IMR-90 (cell line): Measurements from ENCODE around the gene DIP2C. TPM values are rescaled to one million over a fixed set of nuclear protein-coding genes. Genes with fewer than 3 reads are reported as not detected.

Source experiments
- ATAC-seq: fragments of 200-7000 bp; cut with Tn5 transposase; 2 replicates; pipeline ENCODE4 v1.9.1; 2020; ENCODE audit warnings: low read depth, mild to moderate bottlenecking, moderate library complexity
- BruUV-seq: library from RNA; stranded (reverse); fragments of 400-500 nt; replicated peaks from 2 replicates; lab custom pipeline; 2021; lab: Mats Ljungman, UMichigan
- CTCF ChIA-PET: fragments of 300-600 bp; formaldehyde crosslinking; extraction: SDS; loops from one replicate; lab custom pipeline; 2021; ENCODE audit warnings: antibody characterized with exemption; lab: Yijun Ruan, JAX
- POLR2A ChIA-PET: fragments of 300-600 bp; sonication (Branson Sonifier 250); formaldehyde crosslinking; loops from one replicate; lab custom pipeline; 2022; ENCODE audit warnings: antibody characterized with exemption; ENCODE audit not compliant: unreplicated experiment; lab: Charles Lee
- DNase-seq: peaks from one replicate; pipeline ENCODE4 v3.0.0; 2013
- H2AFZ ChIP-seq: replicated peaks from 2 replicates; pipeline ENCODE3; 2013; ENCODE audit warnings: low read length, mild to moderate bottlenecking; ENCODE audit not compliant: poor library complexity
- H2AK5ac ChIP-seq: 2 replicates; pipeline ENCODE4 v1.6.1; 2013; ENCODE audit warnings: low read depth, low read length, inconsistent platforms
- H2AK9ac ChIP-seq: replicated peaks from 2 replicates; pipeline ENCODE3; 2013; ENCODE audit warnings: mild to moderate bottlenecking, low read depth, low read length, moderate library complexity; ENCODE audit not compliant: poor library complexity
- H2BK120ac ChIP-seq: 2 replicates; pipeline ENCODE4 v1.6.1; 2013; ENCODE audit warnings: low read depth, low read length, inconsistent platforms
- H2BK15ac ChIP-seq: 3 replicates; pipeline ENCODE4 v1.6.1; 2013; ENCODE audit warnings: low read depth, low read length, inconsistent platforms
- H2BK20ac ChIP-seq: 2 replicates; pipeline ENCODE4 v1.6.1; 2013; ENCODE audit warnings: low read depth, mild to moderate bottlenecking, inconsistent platforms, low read length, moderate library complexity
- H2BK5ac ChIP-seq: 2 replicates; pipeline ENCODE4 v1.6.1; 2013; ENCODE audit warnings: mild to moderate bottlenecking, low read depth, low read length, inconsistent platforms; ENCODE audit not compliant: poor library complexity, severe bottlenecking
- H3K14ac ChIP-seq: replicated peaks from 2 replicates; pipeline ENCODE4 v1.6.1; 2013; ENCODE audit warnings: low read depth, low read length, inconsistent platforms
- H3K18ac ChIP-seq: 2 replicates; pipeline ENCODE4 v1.6.1; 2013; ENCODE audit warnings: low read depth, low read length, control low read depth
- H3K23ac ChIP-seq: 2 replicates; pipeline ENCODE4 v1.6.1; 2013; ENCODE audit warnings: low read depth, low read length, inconsistent platforms
- H3K27ac ChIP-seq: 2 replicates; pipeline ENCODE4 v1.5.1; 2013; ENCODE audit warnings: mild to moderate bottlenecking, control low read depth, low read length; ENCODE audit not compliant: insufficient read depth
- H3K27me3 ChIP-seq: 2 replicates; pipeline ENCODE4 v1.6.1; 2013; ENCODE audit warnings: low read length; ENCODE audit not compliant: control insufficient read depth, insufficient read depth
- H3K36me3 ChIP-seq: 2 replicates; pipeline ENCODE4 v1.6.1; 2013; ENCODE audit warnings: low read length, mixed read lengths; ENCODE audit not compliant: control insufficient read depth, insufficient read depth
- H3K4ac ChIP-seq: 2 replicates; pipeline ENCODE4 v1.6.1; 2013; ENCODE audit warnings: low read depth, low read length, inconsistent platforms
- H3K4me1 ChIP-seq: 2 replicates; pipeline ENCODE4 v1.6.1; 2013; ENCODE audit warnings: low read length, mixed read lengths; ENCODE audit not compliant: control insufficient read depth, insufficient read depth
- H3K4me2 ChIP-seq: 2 replicates; pipeline ENCODE4 v1.6.1; 2013; ENCODE audit warnings: low read depth, mild to moderate bottlenecking, control low read depth, low read length, moderate library complexity
- H3K4me3 ChIP-seq: 2 replicates; pipeline ENCODE4 v1.5.1; 2013; ENCODE audit warnings: low read depth, mild to moderate bottlenecking, control low read depth, low read length, moderate library complexity; ENCODE audit not compliant: insufficient read depth
- H3K56ac ChIP-seq: 2 replicates; pipeline ENCODE4 v1.6.1; 2013; ENCODE audit warnings: low read length, inconsistent platforms; ENCODE audit not compliant: insufficient read depth; ENCODE audit errors: extremely low read depth
- H3K79me1 ChIP-seq, 2 experiments: 2 replicates each; pipeline ENCODE4 v1.6.1; 2013; ENCODE audit warnings: low read length in 2 of 2, inconsistent platforms in 1 of 2, low read depth in 1 of 2
- H3K9ac ChIP-seq: 2 replicates; pipeline ENCODE4 v1.6.1; 2013; ENCODE audit warnings: low read depth, low read length, control low read depth
- H3K9me1 ChIP-seq: 2 replicates; pipeline ENCODE4 v1.6.1; 2013; ENCODE audit warnings: low read length, inconsistent platforms; ENCODE audit not compliant: insufficient read depth
- H3K9me3 ChIP-seq: 2 replicates; pipeline ENCODE4 v1.6.1; 2013; ENCODE audit warnings: low read length; ENCODE audit not compliant: control insufficient read depth, insufficient read depth
- H4K20me1 ChIP-seq: 2 replicates; pipeline ENCODE4 v1.6.1; 2013; ENCODE audit warnings: low read length, inconsistent platforms; ENCODE audit not compliant: insufficient read depth
- H4K5ac ChIP-seq: 2 replicates; pipeline ENCODE4 v1.6.1; 2013; ENCODE audit warnings: mild to moderate bottlenecking, low read depth, low read length, control low read depth
- H4K8ac ChIP-seq, 2 experiments: 2 replicates each; pipeline ENCODE4 v1.6.1; 2013; ENCODE audit warnings: low read depth in 2 of 2, low read length in 2 of 2, control low read depth in 1 of 2, inconsistent platforms in 1 of 2
- H4K91ac ChIP-seq: 2 replicates; pipeline ENCODE4 v1.6.1; 2013; ENCODE audit warnings: low read depth, low read length, inconsistent platforms; ENCODE audit not compliant: insufficient read depth
- CEBPB ChIP-seq: IDR thresholded peaks from 2 replicates; pipeline ENCODE4 v1.6.1; 2012; ENCODE audit warnings: low read depth, low read length, improper control_type of control experiment
- FOS ChIP-seq: fragments of 150-350 bp; IDR thresholded peaks from 2 replicates; pipeline ENCODE4 v1.6.1; 2016; ENCODE audit warnings: low read depth, low read length
- MXI1 ChIP-seq: IDR thresholded peaks from 2 replicates; pipeline ENCODE4 v1.6.1; 2012; ENCODE audit warnings: low read depth, mild to moderate bottlenecking, low read length, moderate library complexity, borderline replicate concordance
- RAD21 ChIP-seq: IDR thresholded peaks from 2 replicates; pipeline ENCODE4 v1.6.1; 2012; ENCODE audit warnings: low read length, improper control_type of control experiment
- RCOR1 ChIP-seq: IDR thresholded peaks from 2 replicates; pipeline ENCODE4 v1.6.1; 2012; ENCODE audit warnings: mild to moderate bottlenecking, low read length, improper control_type of control experiment; ENCODE audit not compliant: insufficient replicate concordance
- SMC3 ChIP-seq: fragments of 150-350 bp; IDR thresholded peaks from 2 replicates; pipeline ENCODE4 v1.6.1; 2016; ENCODE audit warnings: low read depth, mild to moderate bottlenecking, antibody characterized with exemption, low read length, moderate library complexity
- USF2 ChIP-seq: fragments of 150-350 bp; IDR thresholded peaks from 2 replicates; pipeline ENCODE4 v1.6.1; 2017; ENCODE audit warnings: mild to moderate bottlenecking, antibody characterized with exemption, low read length, low read depth
- WGBS, 2 experiments: methylation state at CpG; one replicate each; pipeline versions ENCODE4 v1.1.5 to v1.1.7; 2013; ENCODE audit warnings: missing lambda C conversion rate in 2 of 2; ENCODE audit not compliant: insufficient read length in 1 of 2; ENCODE audit errors: extremely low coverage in 2 of 2; 5-methylcytosine and 5-hydroxymethylcytosine counted together
- dilution Hi-C: fragments of 300-500 bp; cut with HindIII; formaldehyde crosslinking; loops from one replicate; pipeline ENCODE4 v1.14.3; 2018; ENCODE audit warnings: low sequenced_read_pairs; ENCODE audit not compliant: unreplicated experiment
- in situ Hi-C: fragments of 300-500 bp; cut with MboI; formaldehyde crosslinking; loops from 3 replicates; pipeline ENCODE4 v1.14.3; 2019; ENCODE audit warnings: low sequenced_read_pairs, inconsistent platforms, mixed read lengths
- intact Hi-C: fragments of 100-400 bp; cut with micrococcal nuclease; formaldehyde crosslinking; loops from 2 replicates; pipeline ENCODE4 v1.10.0; 2022
- polyA plus RNA-seq, 3 experiments: library from polyadenylated mRNA; depleted of rRNA; stranded (reverse); fragments of >200 nt; gene quantifications; 2 replicates each; pipeline ENCODE4 v1.2.3, GENCODE V29; 2012; ENCODE audit warnings: low replicate concordance in 1 of 3
- total RNA-seq: library from RNA; depleted of rRNA; stranded (reverse); fragments of >200 nt; gene quantifications from 2 replicates; pipeline ENCODE4 v1.2.3, GENCODE V29; 2012

DIP2C gene
- total and polyA plus RNA-seq, 2 of the 4 experiments (the other 2 are of a cell fraction): 8.6 to 17.3 TPM

GRCh38 chr10:618229-618989 is 71.1 kb downstream of the DIP2C start (continued):
- no peak for TF ChIP-seq RAD21

GRCh38 chr10:617471-617870 is 72.0 kb downstream of the DIP2C start:
- intact Hi-C loops (no loop called here), in situ Hi-C loops (no loop called here), dilution Hi-C loops (no loop called here)
- Histone ChIP-seq H2BK5ac (no peak overlapping the region), H4K5ac (no peak overlapping the region), H3K27me3 (no peaks in the 10 kb centered on the region), H3K4me3 (no peak overlapping the region), H2BK20ac (no peak overlapping the region), H3K14ac (no peak overlapping the region), H4K91ac (no peak overlapping the region), H2AFZ (no peak overlapping the region), H3K9me1 (peaks cover 55% of the 10 kb centered on the region), H3K9ac (no peak overlapping the region), H3K4me2 (no peak overlapping the region), H2BK15ac (no peak overlapping the region), H2AK5ac (no peak overlapping the region), H3K9me3 (no peaks in the 10 kb centered on the region), H3K79me1 (peaks cover 39 to 99% of the 10 kb centered on the region in 2 experiments), H3K4me1 (peaks cover 39% of the 10 kb centered on the region), H3K56ac (no peak overlapping the region), H2BK120ac (no peak overlapping the region), H3K36me3 (peaks cover 2% of the 10 kb centered on the region; the same call in 1 of the 2 replicates), H3K23ac (no peak overlapping the region), H4K20me1 (peaks cover 89% of the 10 kb centered on the region), H3K4ac (0 out of 2 replicates have a peak overlapping the region, but pooled peaks have one; percentile 17), H4K8ac (no peak overlapping the region), H2AK9ac (peak overlapping the region; percentile 80), H3K27ac (no peak overlapping the region), H3K18ac (no peak overlapping the region)
- no TSS peak for BruUV-seq
- ATAC-seq (no peak), DNase-seq (no peak)
- TF ChIP-seq RCOR1 (no peak), CEBPB (no peak), MXI1 (no peak), USF2 (no peak), SMC3 (no peak), FOS (no peak)
- ChIA-PET CTCF (no interaction called here), POLR2A (no interaction called here)
- 90% methylated on average over 3 of the region's 10 CpGs; no CpG with 5 or more reads in 1 of the 2 experiments for WGBS, 2 experiments
